Keratinocyte (primary cell): ENCODE measurements around the gene HINT2. TPM values are rescaled to one million over a fixed set of nuclear protein-coding genes. Genes with fewer than 3 reads are reported as not detected.

ENCODE experiments used
- DNase-seq: peaks from one replicate; pipeline ENCODE4 v3.0.0-alpha.2; 2011; ENCODE audit warnings: low read depth, missing footprints, low spot score
- FAIRE-seq: peaks from 2 replicates; lab custom pipeline; 2011; peaks lifted over from hg19 to GRCh38; lab: Jason Lieb, UNC
- H2AFZ ChIP-seq: 2 replicates; pipeline ENCODE4 v1.6.0; 2012; ENCODE audit warnings: low read length, control low read depth, inconsistent platforms; ENCODE audit not compliant: control insufficient read depth
- H3K27ac ChIP-seq: 2 replicates; pipeline ENCODE4 v1.5.1; 2011; ENCODE audit warnings: low read length; ENCODE audit not compliant: control insufficient read depth, insufficient read depth
- H3K27me3 ChIP-seq: 3 replicates; pipeline ENCODE4 v1.6.0; 2011; ENCODE audit warnings: low read length; ENCODE audit not compliant: control insufficient read depth, insufficient read depth; ENCODE audit errors: extremely low read depth
- H3K36me3 ChIP-seq, 2 experiments: 2 replicates in 1 of 2; 3 replicates in 1 of 2; pipeline ENCODE4 v1.5.1; 2011; ENCODE audit warnings: low read length in 2 of 2, mild to moderate bottlenecking in 1 of 2; ENCODE audit not compliant: control insufficient read depth in 2 of 2, insufficient read depth in 2 of 2; ENCODE audit errors: extremely low read depth in 1 of 2
- H3K4me1 ChIP-seq: 3 replicates; pipeline ENCODE4 v1.5.1; 2011; ENCODE audit warnings: low read length; ENCODE audit not compliant: control insufficient read depth, insufficient read depth; ENCODE audit errors: extremely low read depth
- H3K4me2 ChIP-seq: 3 replicates; pipeline ENCODE4 v1.6.0; 2011; ENCODE audit warnings: low read depth, low read length; ENCODE audit not compliant: control insufficient read depth, insufficient read depth; ENCODE audit errors: extremely low read depth
- H3K4me3 ChIP-seq, 3 experiments: fragments of 200-600 bp in 1 of 3; sonication (generic) in 1 of 3; 2 replicates in 2 of 3; 3 replicates in 1 of 3; pipeline ENCODE4 v1.5.1; 2011 to 2016; ENCODE audit warnings: low read length in 3 of 3, mild to moderate bottlenecking in 3 of 3, control low read depth in 2 of 3, inconsistent platforms in 1 of 3, low read depth in 1 of 3, mixed read lengths in 1 of 3, mixed run types in 1 of 3, moderate library complexity in 1 of 3; ENCODE audit not compliant: control insufficient read depth in 2 of 3, insufficient read depth in 2 of 3; ENCODE audit errors: extremely low read depth in 1 of 3
- H3K79me2 ChIP-seq: 2 replicates; pipeline ENCODE4 v1.6.0; 2012; ENCODE audit warnings: low read length; ENCODE audit not compliant: control insufficient read depth, insufficient read depth
- H3K9ac ChIP-seq: 3 replicates; pipeline ENCODE4 v1.6.0; 2011; ENCODE audit warnings: low read length; ENCODE audit not compliant: control insufficient read depth, insufficient read depth; ENCODE audit errors: extremely low read depth
- H3K9me1 ChIP-seq: 3 replicates; pipeline ENCODE4 v1.6.0; 2011; ENCODE audit warnings: low read length; ENCODE audit not compliant: control insufficient read depth, insufficient read depth; ENCODE audit errors: extremely low read depth
- H3K9me3 ChIP-seq: 2 replicates; pipeline ENCODE4 v1.5.1; 2012; ENCODE audit warnings: low read depth, low read length; ENCODE audit not compliant: control insufficient read depth
- H4K20me1 ChIP-seq: 3 replicates; pipeline ENCODE4 v1.6.0; 2011; ENCODE audit warnings: low read length; ENCODE audit not compliant: control insufficient read depth, insufficient read depth; ENCODE audit errors: extremely low read depth
- EZH2 ChIP-seq: IDR thresholded peaks from one replicate; pipeline ENCODE4 v1.6.1; 2012; ENCODE audit warnings: inconsistent platforms, mild to moderate bottlenecking, low read length, moderate library complexity
- dilution Hi-C: fragments of 300-500 bp; cut with MboI; formaldehyde crosslinking; loops from one replicate; pipeline ENCODE4 v1.7.0; 2020; ENCODE audit warnings: low sequenced_read_pairs; ENCODE audit not compliant: extremely low pct_ligation_motif_present
- polyA plus RNA-seq, 5 experiments: library from polyadenylated mRNA; depleted of rRNA in 3 of 5; stranded (reverse) in 3 of 5; stranded (forward) in 1 of 5; unstranded in 1 of 5; fragments of >200 nt; gene quantifications; 1 replicate in 1 of 5; 2 replicates in 3 of 5; 3 replicates in 1 of 5; pipeline versions ENCODE4 v1.2.1 to v1.2.3, GENCODE V29; 2011 to 2012; ENCODE audit warnings: missing spikeins in 2 of 5, low read depth in 1 of 5, low replicate concordance in 1 of 5
- TF ChIP-seq, protein P1 (sequence below), 3 experiments: IDR thresholded peaks in 1 of 3; conservative IDR thresholded peaks in 1 of 3; optimal IDR thresholded peaks in 1 of 3; 2 replicates in 2 of 3; 3 replicates in 1 of 3; pipeline versions ENCODE3 to v1.5.1; 2011; ENCODE audit warnings: low read length in 3 of 3, mild to moderate bottlenecking in 3 of 3, moderate library complexity in 2 of 3, control low read depth in 1 of 3, inconsistent platforms in 1 of 3; ENCODE audit not compliant: insufficient read depth in 2 of 3; ENCODE audit errors: extremely low read depth in 1 of 3

HINT2 gene
- polyA plus RNA-seq, 1 donor (not counting 4 experiments of a cell fraction or from before 2014, with no cell fraction given), result 16.6 TPM

DNA sequence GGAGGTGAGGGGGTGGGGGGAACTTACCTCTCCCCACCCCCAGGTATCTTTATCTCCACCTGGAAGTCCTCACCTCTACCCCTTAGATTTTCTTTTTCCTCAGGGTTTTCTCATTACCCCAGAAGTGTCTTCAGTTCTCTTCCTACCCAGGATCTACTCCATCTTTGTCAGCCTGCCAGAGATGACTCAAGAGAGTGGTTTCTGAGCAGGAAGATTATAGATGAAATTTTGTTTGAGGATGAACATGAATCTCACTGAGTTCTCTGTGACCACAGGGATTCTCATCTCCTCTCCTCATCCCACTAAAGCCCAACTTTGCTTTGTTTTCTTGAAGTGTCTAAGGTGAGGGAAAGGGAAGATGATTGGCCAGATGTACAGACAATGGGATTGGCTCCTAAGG is 5.2 kb upstream of the HINT2 start:
- H3K9me1 ChIP-seq, result no peaks in the 10 kb centered on the region
- dilution Hi-C loops, result no loop called here
- H3K27me3 ChIP-seq, result no peaks in the 10 kb centered on the region
- H3K4me3 ChIP-seq, result no peak overlapping the region
- FAIRE-seq, result peak; percentile 56
- H3K9ac ChIP-seq, result no peak overlapping the region
- no peak for DNase-seq
- H3K9me3 ChIP-seq, result no peaks in the 10 kb centered on the region
- no peak overlapping the region for H2AFZ ChIP-seq
- H4K20me1 ChIP-seq, result no peaks in the 10 kb centered on the region
- no peaks in the 10 kb centered on the region for H3K36me3 ChIP-seq
- no peaks in the 10 kb centered on the region for H3K79me2 ChIP-seq
- peaks cover 6% of the 10 kb centered on the region for H3K4me1 ChIP-seq
- no peak overlapping the region for H3K4me2 ChIP-seq
- TF ChIP-seq, protein P1, sequence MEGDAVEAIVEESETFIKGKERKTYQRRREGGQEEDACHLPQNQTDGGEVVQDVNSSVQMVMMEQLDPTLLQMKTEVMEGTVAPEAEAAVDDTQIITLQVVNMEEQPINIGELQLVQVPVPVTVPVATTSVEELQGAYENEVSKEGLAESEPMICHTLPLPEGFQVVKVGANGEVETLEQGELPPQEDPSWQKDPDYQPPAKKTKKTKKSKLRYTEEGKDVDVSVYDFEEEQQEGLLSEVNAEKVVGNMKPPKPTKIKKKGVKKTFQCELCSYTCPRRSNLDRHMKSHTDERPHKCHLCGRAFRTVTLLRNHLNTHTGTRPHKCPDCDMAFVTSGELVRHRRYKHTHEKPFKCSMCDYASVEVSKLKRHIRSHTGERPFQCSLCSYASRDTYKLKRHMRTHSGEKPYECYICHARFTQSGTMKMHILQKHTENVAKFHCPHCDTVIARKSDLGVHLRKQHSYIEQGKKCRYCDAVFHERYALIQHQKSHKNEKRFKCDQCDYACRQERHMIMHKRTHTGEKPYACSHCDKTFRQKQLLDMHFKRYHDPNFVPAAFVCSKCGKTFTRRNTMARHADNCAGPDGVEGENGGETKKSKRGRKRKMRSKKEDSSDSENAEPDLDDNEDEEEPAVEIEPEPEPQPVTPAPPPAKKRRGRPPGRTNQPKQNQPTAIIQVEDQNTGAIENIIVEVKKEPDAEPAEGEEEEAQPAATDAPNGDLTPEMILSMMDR (optimal IDR thresholded peaks at IDR 0.05 in 1 of 3, IDR thresholded peaks at IDR 0.05 in 1 of 3, conservative IDR thresholded peaks at IDR 0.05 in 1 of 3; ENCODE audit: extremely low read depth in 1 of 3, insufficient read depth in 2 of 3, low read length in 3 of 3), result no peak
- no peak for TF ChIP-seq EZH2
- no peak overlapping the region for H3K27ac ChIP-seq

DNA sequence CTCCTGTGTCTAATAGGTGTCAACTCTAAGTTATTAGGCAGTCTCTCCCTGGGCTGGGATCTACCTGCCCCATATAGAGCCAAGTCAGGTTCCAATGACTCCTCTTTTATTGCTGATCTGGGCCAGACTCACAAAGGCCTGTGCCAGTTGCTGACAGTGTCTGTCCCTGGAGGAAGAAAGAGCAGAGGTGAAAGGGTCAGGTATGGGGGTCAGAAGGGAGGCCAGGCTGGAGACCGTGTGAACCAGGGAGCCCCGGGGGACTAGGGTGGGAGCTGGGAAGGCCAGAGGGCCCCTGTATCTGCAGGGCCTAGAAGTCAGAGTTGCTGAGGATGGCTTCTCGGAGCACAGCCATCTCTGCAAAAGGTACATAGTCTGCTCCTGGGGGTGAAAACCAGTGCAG is 3.5 kb upstream of the HINT2 start:
- no peak for DNase-seq
- Histone ChIP-seq H3K27me3 (no peaks in the 10 kb centered on the region), H3K4me3 (no peak overlapping the region), H3K9me1 (no peaks in the 10 kb centered on the region), H4K20me1 (no peaks in the 10 kb centered on the region), H3K4me2 (no peak overlapping the region), H2AFZ (no peak overlapping the region), H3K79me2 (no peaks in the 10 kb centered on the region), H3K4me1 (peaks cover 8% of the 10 kb centered on the region), H3K36me3 (no peaks in the 10 kb centered on the region), H3K9me3 (no peaks in the 10 kb centered on the region), H3K27ac (no peak overlapping the region), H3K9ac (no peak overlapping the region)
- TF ChIP-seq, protein P1 (optimal IDR thresholded peaks at IDR 0.05 in 1 of 3, IDR thresholded peaks at IDR 0.05 in 1 of 3, conservative IDR thresholded peaks at IDR 0.05 in 1 of 3; ENCODE audit: extremely low read depth in 1 of 3, insufficient read depth in 2 of 3, low read length in 3 of 3), result no peak
- no peak for TF ChIP-seq EZH2
- no peak for FAIRE-seq
- dilution Hi-C loops, result no loop called here
